Mucosa of gallbladder (tissue), 1 donor: Measurements from ENCODE around the gene CCL24. TPM values are rescaled to one million over a fixed set of nuclear protein-coding genes. Genes with fewer than 3 reads are reported as not detected.
A peak's percentile ranks its signal among the peaks of the same experiment; 100 is the strongest.
"Not testable (repeated sequence)": the region's sequence is repeated elsewhere in the genome, so short reads cannot be mapped to it uniquely, and the experiment has no call there.

ENCODE experiments used
- DNase-seq: peaks from one replicate; pipeline ENCODE4 v3.0.0-alpha.2; 2020; ENCODE audit warnings: low spot score
- total RNA-seq: library from RNA; stranded (reverse); gene quantifications from one replicate; pipeline ENCODE4 v1.2.1, GENCODE V29; 2021
- donor health status: DM: no; HTN: no; CAD: no.

Gene CCL24
- 0.92 TPM for total RNA-seq

GRCh38 chr7:75813781-75814236, at the start of gene CCL24:
Gene CCL24 (minus strand): TSS chr7:75813806. CDS start chr7:75813715, 91 bp downstream.
- no peak for DNase-seq

GRCh38 chr7:75861636-75862035, 48.0 kb upstream of the CCL24 start:
- DNase-seq = peak; percentile 22

- no peak for DNase-seq
These were observed 44.8 kb upstream of the CCL24 start for GRCh38 chr7:75858410-75858809.

GRCh38 chr7:75856536-75856935, 42.9 kb upstream of the CCL24 start:
- no peak for DNase-seq

- DNase-seq = not testable (repeated sequence)
These were observed 41.3 kb upstream of the CCL24 start for GRCh38 chr7:75854813-75855345.

GRCh38 chr7:75854233-75854632, 40.6 kb upstream of the CCL24 start:
- no peak for DNase-seq

- no peak for DNase-seq
These were observed 36.6 kb upstream of the CCL24 start for GRCh38 chr7:75850235-75850634.

GRCh38 chr7:75849573-75849972, 36.0 kb upstream of the CCL24 start:
- no peak for DNase-seq

- DNase-seq = no peak
These were observed 34.1 kb upstream of the CCL24 start for GRCh38 chr7:75847707-75848106.

- DNase-seq = not testable (repeated sequence)
These were observed 31.5 kb upstream of the CCL24 start for GRCh38 chr7:75845132-75845531.

- DNase-seq = no peak
These were observed 30.6 kb upstream of the CCL24 start for GRCh38 chr7:75844158-75844557.

- DNase-seq = no peak
These were observed 30.1 kb upstream of the CCL24 start for GRCh38 chr7:75843613-75844116.

- DNase-seq = peak; percentile 36
These were observed 29.3 kb upstream of the CCL24 start for GRCh38 chr7:75842836-75843446.

- no peak for DNase-seq
These were observed 26.4 kb upstream of the CCL24 start for GRCh38 chr7:75840029-75840428.

GRCh38 chr7:75838281-75838930, 24.8 kb upstream of the CCL24 start:
- DNase-seq = not testable (repeated sequence)

GRCh38 chr7:75836798-75837197, 23.2 kb upstream of the CCL24 start:
- no peak for DNase-seq

- no peak for DNase-seq
These were observed 22.2 kb upstream of the CCL24 start for GRCh38 chr7:75835688-75836285.

GRCh38 chr7:75833662-75834061, 20.1 kb upstream of the CCL24 start:
- not testable (repeated sequence) for DNase-seq

- DNase-seq = no peak
These were observed 17.4 kb upstream of the CCL24 start for GRCh38 chr7:75830978-75831377.

- DNase-seq = not testable (repeated sequence)
These were observed 16.1 kb upstream of the CCL24 start for GRCh38 chr7:75829656-75830055.

GRCh38 chr7:75823198-75823910, 9.7 kb upstream of the CCL24 start:
- no peak for DNase-seq

GRCh38 chr7:75820688-75821087, 7.1 kb upstream of the CCL24 start:
- no peak for DNase-seq
